ENCODE results near the gene PRR16.

DNA sequence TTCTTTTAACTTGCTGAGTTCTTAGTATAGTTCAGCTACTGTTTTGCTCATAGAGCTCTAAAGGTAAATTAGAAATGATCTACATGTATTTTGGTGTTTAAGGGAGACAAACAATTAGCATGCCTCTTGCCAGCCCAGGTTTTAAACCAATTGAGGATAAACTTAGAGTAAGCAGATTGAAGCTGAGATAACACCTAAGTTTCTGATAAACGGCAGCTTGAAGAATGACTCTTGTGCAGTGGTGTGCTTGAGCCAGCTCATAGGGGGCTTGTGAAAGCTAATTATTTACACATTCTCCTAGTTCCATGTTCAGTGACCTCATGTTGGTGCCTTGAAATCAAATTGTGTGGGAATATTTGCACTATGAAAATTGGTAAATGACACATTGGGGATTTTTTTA lies 193.0 kb downstream of the PRR16 start:
- TF ChIP-seq OSR1 (CRISPR knock-in tag; IDR thresholded peaks at IDR 0.05) (no peak), SNAI2 (CRISPR knock-in tag; IDR thresholded peaks at IDR 0.05) (no peak), ZFP30 (CRISPR knock-in tag; IDR thresholded peaks at IDR 0.05) (no peak), ARNTL (CRISPR knock-in tag; IDR thresholded peaks at IDR 0.05; ENCODE audit: borderline replicate concordance, low read depth) (no peak), ISL1 (CRISPR knock-in tag; IDR thresholded peaks at IDR 0.05) (no peak)
- TF ChIP-seq, protein P1, sequence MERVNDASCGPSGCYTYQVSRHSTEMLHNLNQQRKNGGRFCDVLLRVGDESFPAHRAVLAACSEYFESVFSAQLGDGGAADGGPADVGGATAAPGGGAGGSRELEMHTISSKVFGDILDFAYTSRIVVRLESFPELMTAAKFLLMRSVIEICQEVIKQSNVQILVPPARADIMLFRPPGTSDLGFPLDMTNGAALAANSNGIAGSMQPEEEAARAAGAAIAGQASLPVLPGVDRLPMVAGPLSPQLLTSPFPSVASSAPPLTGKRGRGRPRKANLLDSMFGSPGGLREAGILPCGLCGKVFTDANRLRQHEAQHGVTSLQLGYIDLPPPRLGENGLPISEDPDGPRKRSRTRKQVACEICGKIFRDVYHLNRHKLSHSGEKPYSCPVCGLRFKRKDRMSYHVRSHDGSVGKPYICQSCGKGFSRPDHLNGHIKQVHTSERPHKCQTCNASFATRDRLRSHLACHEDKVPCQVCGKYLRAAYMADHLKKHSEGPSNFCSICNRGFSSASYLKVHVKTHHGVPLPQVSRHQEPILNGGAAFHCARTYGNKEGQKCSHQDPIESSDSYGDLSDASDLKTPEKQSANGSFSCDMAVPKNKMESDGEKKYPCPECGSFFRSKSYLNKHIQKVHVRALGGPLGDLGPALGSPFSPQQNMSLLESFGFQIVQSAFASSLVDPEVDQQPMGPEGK (CRISPR knock-in tag; IDR thresholded peaks at IDR 0.05; ENCODE audit: borderline replicate concordance) = no peak
